ENCODE measurements around the gene MKX.
A peak's percentile ranks its signal among the peaks of the same experiment; 100 is the strongest.

MKX gene

DNA sequence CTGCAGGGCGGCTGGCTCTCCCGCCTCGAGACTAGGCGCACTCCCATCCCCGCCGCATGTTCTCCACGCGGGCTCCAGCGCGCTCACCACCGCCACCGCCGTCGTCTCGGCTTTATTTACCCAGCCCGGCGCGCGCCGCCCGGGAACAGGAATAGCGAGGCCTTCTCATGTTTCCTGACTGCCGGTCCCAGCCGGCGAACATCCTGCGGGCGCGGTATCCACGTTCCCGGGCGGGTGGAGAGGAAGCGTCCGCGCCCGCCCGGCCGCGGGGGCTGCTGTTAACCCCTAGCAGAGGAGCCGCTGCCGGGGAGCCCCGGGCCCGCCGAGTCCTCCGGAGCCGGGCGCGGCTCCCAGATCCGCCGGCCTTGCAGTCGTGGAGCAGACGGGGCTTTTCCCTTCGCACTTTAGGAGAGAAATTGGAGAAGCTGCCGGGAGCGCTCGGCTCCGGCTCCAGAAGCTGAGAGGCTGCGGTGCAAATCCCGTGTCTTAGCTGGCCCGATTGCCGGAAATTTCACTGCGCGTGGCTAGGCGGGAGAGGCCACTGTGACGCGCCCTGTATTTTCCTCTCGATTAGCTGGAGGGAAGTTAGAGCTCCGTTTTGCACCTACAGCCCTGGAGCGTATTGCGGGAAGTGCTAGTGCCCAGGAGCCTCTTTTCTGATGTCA lies at the start of gene MKX:
Gene MKX, minus strand, starts transcription at position 88 of the 665 bp plus-strand sequence. CDS start 2,404 bp downstream, outside the sequence.
- no peak for DNase-seq

GRCh38 chr10:27794157-27794556 lies 48.5 kb upstream of the MKX start:
- DNase-seq: peak; percentile 12

- DNase-seq: no peak
These were observed 46.6 kb upstream of the MKX start for GRCh38 chr10:27792216-27792615.

- DNase-seq: no peak
These were observed 38.7 kb upstream of the MKX start for GRCh38 chr10:27784272-27784671.

GRCh38 chr10:27783660-27784059 lies 38.0 kb upstream of the MKX start:
- peak; percentile 16 for DNase-seq

GRCh38 chr10:27779462-27780015 lies 33.9 kb upstream of the MKX start:
- DNase-seq: no peak

DNA sequence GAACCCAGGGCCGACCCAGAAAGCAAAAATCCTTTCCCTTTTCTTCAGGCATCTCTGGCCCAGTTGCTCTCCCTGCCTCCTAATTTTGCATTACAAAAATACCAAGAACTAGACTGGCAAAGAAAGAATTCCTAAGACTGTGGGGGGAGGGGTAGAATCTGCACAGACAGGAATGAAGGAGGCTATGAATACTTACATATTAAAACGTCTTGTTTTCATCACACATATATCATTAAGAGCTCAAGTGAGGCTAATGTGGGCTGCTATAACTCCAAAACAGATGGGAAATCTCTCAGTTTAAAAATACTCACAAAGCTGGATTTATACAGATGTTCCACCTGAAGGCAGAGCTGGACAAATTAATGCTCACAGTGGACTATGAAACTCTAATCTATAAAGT lies 29.2 kb upstream of the MKX start:
- no peak for DNase-seq

DNA sequence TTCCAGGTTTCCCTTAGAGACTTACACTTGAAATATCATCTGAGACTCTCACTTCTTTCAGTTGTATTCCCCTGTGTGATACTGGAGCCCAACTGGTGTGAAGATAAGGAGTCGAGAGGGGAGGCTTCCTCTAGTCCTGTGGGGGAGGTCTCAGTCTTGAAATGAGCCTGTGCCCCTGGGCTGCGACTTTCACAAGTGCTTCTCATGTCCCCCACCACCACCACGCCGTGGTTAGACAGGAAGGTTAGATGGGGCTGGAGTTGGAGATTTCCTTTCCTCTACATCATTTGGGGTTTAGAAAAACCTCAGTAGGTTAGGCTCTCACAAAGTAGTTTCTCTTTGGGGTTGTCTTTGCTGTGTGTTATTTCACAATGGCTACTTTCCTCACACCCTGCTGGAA lies 25.6 kb upstream of the MKX start:
- DNase-seq: no peak

GRCh38 chr10:27770181-27770580 lies 24.6 kb upstream of the MKX start:
- DNase-seq: no peak

DNA sequence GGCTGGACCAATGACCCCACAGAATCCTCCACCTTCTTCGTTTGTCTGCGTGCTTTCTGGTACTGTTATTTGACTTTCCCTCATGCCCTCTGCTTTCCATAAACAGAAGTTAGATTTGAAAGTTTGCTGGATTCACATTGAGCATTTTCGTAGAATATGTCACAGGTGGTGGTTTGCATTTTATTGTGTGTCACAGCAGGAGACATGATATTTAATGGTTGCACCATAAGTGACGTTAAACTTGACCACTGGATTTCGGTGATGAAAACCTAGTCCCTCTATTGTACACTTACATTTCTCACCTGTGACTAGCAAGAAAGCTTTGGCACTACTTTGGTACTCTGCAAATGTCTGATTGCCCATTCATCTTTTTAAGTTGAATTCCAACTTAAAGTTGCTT lies 15.2 kb upstream of the MKX start:
- no peak for DNase-seq

DNA sequence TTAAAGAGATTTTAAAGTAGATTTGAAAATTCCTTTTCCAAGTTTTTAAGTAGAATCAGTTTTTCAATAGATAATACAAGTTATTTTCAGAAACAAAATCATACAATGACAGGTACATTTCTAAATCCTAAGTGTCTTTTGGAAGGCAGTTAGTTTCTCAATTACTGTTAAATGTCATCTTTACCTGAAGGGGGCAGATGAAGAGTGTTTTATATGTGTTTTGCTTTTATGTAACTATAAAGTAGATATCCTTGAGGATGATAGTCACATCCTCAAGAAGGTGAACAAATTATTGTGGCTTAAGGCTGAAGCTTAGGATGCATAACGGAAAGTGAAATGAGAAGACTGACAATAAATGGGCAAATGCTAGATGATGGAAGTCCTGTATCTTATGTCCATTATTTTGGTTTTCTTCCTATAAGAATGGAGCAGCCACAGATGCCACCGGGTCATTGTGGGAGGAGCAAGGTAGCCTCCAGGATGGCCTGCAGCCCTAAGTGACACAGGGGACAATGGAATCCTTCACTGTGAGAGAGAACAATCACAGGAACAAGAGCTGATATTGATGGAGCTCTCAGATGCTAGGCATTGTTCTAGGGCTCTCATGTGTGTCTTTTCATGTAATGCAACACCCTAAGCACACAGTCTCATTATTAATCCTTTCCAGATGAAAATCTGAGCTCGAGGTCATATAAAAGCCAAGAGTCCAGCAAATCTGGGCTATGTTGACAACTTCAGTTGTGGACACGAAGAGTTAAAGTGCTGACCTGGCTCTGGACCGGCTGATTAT lies 14.1 kb upstream of the MKX start:
- no peak for DNase-seq

DNA sequence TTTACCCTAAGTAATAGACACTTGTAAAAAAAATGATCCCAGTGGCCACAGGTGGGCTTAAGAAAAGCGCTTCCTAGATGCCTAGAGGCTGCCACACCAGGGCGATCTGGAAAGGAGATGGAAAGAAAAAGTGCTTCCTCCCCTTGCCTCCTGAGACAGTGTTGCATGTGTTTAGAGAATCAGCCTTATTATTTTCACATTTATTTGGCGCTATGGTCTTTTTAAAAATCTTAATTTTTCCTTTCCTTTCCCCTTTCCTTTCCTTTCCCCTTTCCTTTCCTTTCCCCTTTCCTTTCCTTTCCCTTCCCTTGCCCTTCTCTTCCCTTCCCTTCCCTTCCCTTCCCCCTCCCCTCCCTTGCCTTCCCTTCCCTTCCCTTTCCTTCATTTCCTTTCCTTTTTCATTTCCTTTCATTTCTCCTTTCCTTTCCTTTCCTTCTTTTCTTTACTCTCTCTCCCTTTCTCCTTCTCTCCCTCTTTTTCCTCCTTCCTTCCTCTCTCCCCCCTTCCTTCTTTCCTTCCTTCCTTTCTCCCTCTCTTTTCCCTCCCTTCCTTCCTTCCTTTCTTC lies 7.1 kb upstream of the MKX start:
- DNase-seq: no peak

DNA sequence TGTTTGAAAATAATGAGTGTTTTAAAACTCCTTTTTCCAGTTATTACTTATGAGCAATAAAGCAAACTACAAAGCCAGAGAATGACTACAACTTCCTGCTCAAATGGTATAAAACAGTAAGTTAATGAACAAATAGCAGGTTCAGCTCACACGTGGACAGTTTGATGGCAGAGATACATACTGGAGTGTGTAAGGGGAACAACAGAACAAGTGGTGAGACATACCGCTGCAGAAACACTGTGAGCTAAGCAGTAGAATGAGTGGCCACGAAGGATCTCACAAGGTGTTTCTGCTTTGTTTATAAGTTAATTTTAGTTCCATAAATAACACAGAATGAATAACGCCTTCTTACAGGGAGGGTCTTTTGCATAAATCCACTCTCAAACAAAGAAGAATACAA lies 3.0 kb upstream of the MKX start:
- no peak for DNase-seq

DNA sequence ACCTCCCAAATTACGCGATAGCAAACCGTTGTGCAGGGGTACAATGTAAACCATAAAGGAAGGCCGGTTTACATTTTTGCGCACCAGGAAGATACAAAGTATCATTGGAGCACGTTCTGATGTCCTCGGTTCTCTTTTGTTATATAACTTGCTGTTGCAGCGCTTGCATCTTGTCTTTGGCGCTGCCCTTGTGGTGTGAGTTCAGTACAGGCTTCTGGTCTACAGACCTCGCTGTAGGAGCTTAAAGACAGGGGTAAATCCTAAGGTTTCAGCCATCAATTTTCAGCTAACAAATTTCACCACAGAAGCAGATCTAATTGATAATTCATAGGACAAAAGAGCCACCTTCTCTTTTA lies 1.5 kb upstream of the MKX start:
- no peak for DNase-seq

GRCh38 chr10:27746397-27747095 lies 927 bp upstream of the MKX start:
- no peak for DNase-seq

- DNase-seq: no peak
These were observed 552 bp downstream of the MKX start for GRCh38 chr10:27744802-27745731.

GRCh38 chr10:27743877-27744801 lies 1.5 kb downstream of the MKX start:
- DNase-seq: peak; percentile 11

- DNase-seq: no peak
These were observed 2.4 kb downstream of the MKX start for GRCh38 chr10:27743012-27743876.

GRCh38 chr10:27742195-27743011 lies 3.2 kb downstream of the MKX start:
- peak; percentile 66 for DNase-seq
